Caco-2 (cell line): ENCODE results near the gene C1orf159. TPM values are rescaled to one million over a fixed set of nuclear protein-coding genes. Genes with fewer than 3 reads are reported as not detected.

Source experiments
- BruUV-seq: library from RNA; stranded (reverse); fragments of 400-500 nt; replicated peaks from 2 replicates; lab custom pipeline; 2021; lab: Mats Ljungman, UMichigan
- CTCF ChIA-PET: fragments of 300-600 bp; sonication (Branson Sonifier 250); formaldehyde crosslinking; loops from one replicate; lab custom pipeline; 2022; ENCODE audit warnings: antibody characterized with exemption; lab: Charles Lee
- POLR2A ChIA-PET: fragments of 300-600 bp; sonication (Branson Sonifier 250); formaldehyde crosslinking; loops from one replicate; lab custom pipeline; 2022; ENCODE audit warnings: antibody characterized with exemption; lab: Charles Lee
- DNase-seq, 2 experiments: peaks; one replicate each; pipeline versions ENCODE4 v3.0.0 to v3.0.0-alpha.2; 2020 to 2022
- H3K27me3 ChIP-seq: replicated peaks from 2 replicates; pipeline ENCODE4 v1.6.0; 2011; ENCODE audit warnings: low read length; ENCODE audit not compliant: control insufficient read depth, insufficient read depth
- H3K36me3 ChIP-seq: 2 replicates; pipeline ENCODE4 v1.5.1; 2011; ENCODE audit warnings: low read length; ENCODE audit not compliant: control insufficient read depth, insufficient read depth
- H3K4me1 ChIP-seq: fragments of 250-450 bp; sonication (Bioruptor Pico); 2 replicates; pipeline ENCODE4 v1.5.1; 2020; ENCODE audit warnings: mild to moderate bottlenecking
- H3K4me3 ChIP-seq: 2 replicates; pipeline ENCODE4 v1.5.1; 2011; ENCODE audit warnings: low read depth, mild to moderate bottlenecking, control low read depth, low read length
- H3K9me3 ChIP-seq: fragments of 250-450 bp; sonication (Bioruptor Pico); 2 replicates; pipeline ENCODE4 v1.5.1; 2020; ENCODE audit warnings: mild to moderate bottlenecking, moderate library complexity
- H3K27ac Mint-ChIP-seq: one replicate; pipeline ENCODE4 v1.8.0; 2022; ENCODE audit warnings: mixed read lengths; ENCODE audit not compliant: unreplicated experiment
- H3K27me3 Mint-ChIP-seq: one replicate; pipeline ENCODE4 v1.8.0; 2022; ENCODE audit warnings: mixed read lengths; ENCODE audit not compliant: insufficient read depth, unreplicated experiment
- H3K36me3 Mint-ChIP-seq: one replicate; pipeline ENCODE4 v1.8.0; 2022; ENCODE audit warnings: mild to moderate bottlenecking, mixed read lengths; ENCODE audit not compliant: insufficient read depth, unreplicated experiment
- H3K4me1 Mint-ChIP-seq: one replicate; pipeline ENCODE4 v1.8.0; 2022; ENCODE audit warnings: low read depth, mixed read lengths; ENCODE audit not compliant: unreplicated experiment
- H3K4me3 Mint-ChIP-seq: one replicate; pipeline ENCODE4 v1.8.0; 2022; ENCODE audit warnings: mild to moderate bottlenecking, moderate library complexity, mixed read lengths; ENCODE audit not compliant: unreplicated experiment
- H3K9me3 Mint-ChIP-seq: one replicate; pipeline ENCODE4 v1.8.0; 2022; ENCODE audit warnings: mixed read lengths; ENCODE audit not compliant: unreplicated experiment
- intact Hi-C: fragments of 100-400 bp; cut with micrococcal nuclease; formaldehyde crosslinking; loops from one replicate; pipeline ENCODE4 v1.10.0; 2022; ENCODE audit not compliant: unreplicated experiment
- total RNA-seq: library from RNA; stranded (reverse); gene quantifications from 2 replicates; pipeline ENCODE4 v1.2.3, GENCODE V29; 2022
- TF ChIP-seq, protein P1 (sequence below), 2 experiments: fragments of 200-600 bp in 1 of 2; IDR thresholded peaks; 1 replicate in 1 of 2; 2 replicates in 1 of 2; pipeline versions ENCODE4 v1.5.1 to v1.8.0; 2011 to 2022; ENCODE audit warnings: antibody characterized with exemption in 1 of 2, control low read depth in 1 of 2, inconsistent platforms in 1 of 2, low read depth in 1 of 2, low read length in 1 of 2, mild to moderate bottlenecking in 1 of 2, moderate library complexity in 1 of 2; ENCODE audit not compliant: insufficient read depth in 1 of 2, severe bottlenecking in 1 of 2, unreplicated experiment in 1 of 2

C1orf159 gene
- total RNA-seq, 1 experiment from 2014 or later: 12.9 TPM

DNA sequence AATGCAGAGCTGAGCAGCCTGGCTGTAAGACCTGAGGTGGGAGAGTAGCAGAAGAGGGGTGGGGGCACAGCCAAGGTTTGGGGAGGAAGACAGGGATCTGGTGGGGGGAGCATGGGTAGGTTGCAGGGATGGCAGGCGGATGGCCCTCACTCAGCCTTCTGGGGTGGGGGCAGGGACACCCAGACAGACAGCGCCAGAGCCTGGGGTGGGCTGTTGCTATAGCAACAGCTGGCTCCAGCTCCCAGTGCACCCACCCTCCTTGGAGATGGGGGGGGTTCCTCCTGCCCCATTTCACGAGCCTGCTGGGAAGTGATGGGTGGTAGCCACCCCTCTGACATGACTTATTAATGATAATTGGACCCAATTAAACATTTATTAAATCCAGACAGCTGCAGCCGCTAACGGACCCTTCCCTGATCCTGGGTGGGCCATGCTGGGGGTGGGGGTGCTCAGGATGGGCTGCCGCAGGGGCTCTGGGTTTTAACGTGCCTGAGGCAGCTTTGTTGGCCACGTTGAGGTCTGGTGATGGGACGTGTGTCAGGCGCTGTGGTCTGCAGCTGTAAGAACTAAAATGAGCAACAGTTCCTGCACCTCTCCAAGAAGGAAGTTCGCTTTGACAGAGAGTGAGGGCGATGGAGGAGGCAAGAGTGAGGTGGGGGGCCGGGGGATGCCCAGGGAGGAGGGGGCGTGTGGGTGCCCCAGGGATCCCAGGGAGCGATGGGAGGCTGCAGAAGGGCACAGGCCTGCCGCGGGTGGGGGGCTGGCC is 76.6 kb downstream of the C1orf159 start:
- H3K4me3 ChIP-seq: no peak overlapping the region
- TF ChIP-seq, protein P1, sequence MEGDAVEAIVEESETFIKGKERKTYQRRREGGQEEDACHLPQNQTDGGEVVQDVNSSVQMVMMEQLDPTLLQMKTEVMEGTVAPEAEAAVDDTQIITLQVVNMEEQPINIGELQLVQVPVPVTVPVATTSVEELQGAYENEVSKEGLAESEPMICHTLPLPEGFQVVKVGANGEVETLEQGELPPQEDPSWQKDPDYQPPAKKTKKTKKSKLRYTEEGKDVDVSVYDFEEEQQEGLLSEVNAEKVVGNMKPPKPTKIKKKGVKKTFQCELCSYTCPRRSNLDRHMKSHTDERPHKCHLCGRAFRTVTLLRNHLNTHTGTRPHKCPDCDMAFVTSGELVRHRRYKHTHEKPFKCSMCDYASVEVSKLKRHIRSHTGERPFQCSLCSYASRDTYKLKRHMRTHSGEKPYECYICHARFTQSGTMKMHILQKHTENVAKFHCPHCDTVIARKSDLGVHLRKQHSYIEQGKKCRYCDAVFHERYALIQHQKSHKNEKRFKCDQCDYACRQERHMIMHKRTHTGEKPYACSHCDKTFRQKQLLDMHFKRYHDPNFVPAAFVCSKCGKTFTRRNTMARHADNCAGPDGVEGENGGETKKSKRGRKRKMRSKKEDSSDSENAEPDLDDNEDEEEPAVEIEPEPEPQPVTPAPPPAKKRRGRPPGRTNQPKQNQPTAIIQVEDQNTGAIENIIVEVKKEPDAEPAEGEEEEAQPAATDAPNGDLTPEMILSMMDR (IDR thresholded peaks at IDR 0.05; ENCODE audit: insufficient read depth in 1 of 2, low read depth in 1 of 2, low read length in 1 of 2, severe bottlenecking in 1 of 2, unreplicated experiment in 1 of 2): no peak
- H3K27me3 Mint-ChIP-seq: no peaks in the 10 kb centered on the region
- POLR2A ChIA-PET: no interaction called here
- CTCF ChIA-PET: no interaction called here
- H3K4me3 Mint-ChIP-seq: no peak overlapping the region
- BruUV-seq: no TSS peak
- no peaks in the 10 kb centered on the region; the same call in none of the 2 replicates for H3K36me3 ChIP-seq
- peaks cover 42% of the 10 kb centered on the region for H3K36me3 Mint-ChIP-seq
- H3K9me3 ChIP-seq: no peaks in the 10 kb centered on the region
- no peaks in the 10 kb centered on the region for H3K9me3 Mint-ChIP-seq
- no peaks in the 10 kb centered on the region for H3K27me3 ChIP-seq
- peaks cover 18% of the 10 kb centered on the region for H3K4me1 ChIP-seq
- H3K27ac Mint-ChIP-seq: peak overlapping the region; percentile 53
- no peak for DNase-seq
- no peaks in the 10 kb centered on the region for H3K4me1 Mint-ChIP-seq
- intact Hi-C loops: loop anchor here (2.0 kb wide), 1 partner anchor 19 kb away; no protein-coding TSS in a partner anchor

GRCh38 chr1:1038694-1039093 is 77.2 kb downstream of the C1orf159 start:
- Histone ChIP-seq H3K36me3 (no peaks in the 10 kb centered on the region; the same call in none of the 2 replicates), H3K4me3 (no peak overlapping the region), H3K27me3 (no peaks in the 10 kb centered on the region), H3K4me1 (peaks cover 18% of the 10 kb centered on the region), H3K9me3 (no peaks in the 10 kb centered on the region)
- no peak for DNase-seq
- Mint-ChIP-seq H3K27me3 (no peaks in the 10 kb centered on the region), H3K27ac (peak overlapping the region; percentile 36), H3K4me1 (no peaks in the 10 kb centered on the region), H3K36me3 (peaks cover 42% of the 10 kb centered on the region), H3K9me3 (no peaks in the 10 kb centered on the region), H3K4me3 (no peak overlapping the region)
- no TSS peak for BruUV-seq
- ChIA-PET CTCF (no interaction called here), POLR2A (no interaction called here)
- TF ChIP-seq, protein P1 (IDR thresholded peaks at IDR 0.05; ENCODE audit: insufficient read depth in 1 of 2, low read depth in 1 of 2, low read length in 1 of 2, severe bottlenecking in 1 of 2, unreplicated experiment in 1 of 2): no peak
- intact Hi-C loops: loop anchor here (2.0 kb wide), 1 partner anchor 20 kb away; no protein-coding TSS in a partner anchor

- Histone ChIP-seq H3K4me3 (no peak overlapping the region), H3K4me1 (peaks cover 18% of the 10 kb centered on the region), H3K27me3 (no peaks in the 10 kb centered on the region), H3K9me3 (no peaks in the 10 kb centered on the region), H3K36me3 (no peaks in the 10 kb centered on the region; the same call in none of the 2 replicates)
- ChIA-PET POLR2A (no interaction called here), CTCF (interaction anchor here (0.5 to 1.0 kb wide), 3 partner anchors 18 to 61 kb away, joined by 3 to 5 read pairs (median 3); no protein-coding TSS in a partner anchor)
- intact Hi-C loops: loop anchor here (2.0 kb wide), 1 partner anchor 21 kb away; no protein-coding TSS in a partner anchor
- Mint-ChIP-seq H3K27ac (peak overlapping the region; percentile 36), H3K4me3 (no peak overlapping the region), H3K27me3 (no peaks in the 10 kb centered on the region), H3K4me1 (no peaks in the 10 kb centered on the region), H3K9me3 (no peaks in the 10 kb centered on the region), H3K36me3 (peaks cover 36% of the 10 kb centered on the region)
- no TSS peak for BruUV-seq
- peak; percentile 47 to 58 for DNase-seq
- TF ChIP-seq, protein P1 (IDR thresholded peaks at IDR 0.05; ENCODE audit: insufficient read depth in 1 of 2, low read depth in 1 of 2, low read length in 1 of 2, severe bottlenecking in 1 of 2, unreplicated experiment in 1 of 2): no peak
Measured at GRCh38 chr1:1037366-1038327, 78.2 kb downstream of the C1orf159 start.
